GM21423 (cell line): ENCODE results near the gene NR3C1.

Source experiments
- ATAC-seq: cut with Tn5 transposase; IDR thresholded peaks from one replicate; pipeline ENCODE4 v1.9.1; 2021; ENCODE audit warnings: mild to moderate bottlenecking, moderate library complexity; ENCODE audit not compliant: unreplicated experiment

Gene NR3C1

GRCh38 chr5:143372187-143372829, 31.2 kb downstream of the NR3C1 start:
- no peak for ATAC-seq

DNA sequence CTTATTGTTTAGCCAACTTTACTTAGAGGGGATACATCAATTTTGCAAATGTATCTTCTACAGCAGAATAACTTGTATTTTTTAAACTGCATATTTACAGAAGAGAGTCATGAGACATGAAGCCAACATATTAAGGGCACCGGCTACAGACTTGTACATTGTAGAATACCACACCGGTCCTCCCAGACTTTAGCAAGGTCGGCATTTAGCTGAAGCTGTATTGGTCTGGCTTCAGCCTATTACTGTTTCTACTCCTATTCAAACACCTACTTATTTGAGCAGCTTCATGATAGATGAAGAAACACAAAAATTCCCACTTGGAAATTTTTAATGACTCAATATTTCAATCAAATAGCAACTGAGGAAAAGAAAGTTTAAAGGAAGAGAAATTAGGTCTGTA, 33.0 kb downstream of the NR3C1 start:
- ATAC-seq = no peak

DNA sequence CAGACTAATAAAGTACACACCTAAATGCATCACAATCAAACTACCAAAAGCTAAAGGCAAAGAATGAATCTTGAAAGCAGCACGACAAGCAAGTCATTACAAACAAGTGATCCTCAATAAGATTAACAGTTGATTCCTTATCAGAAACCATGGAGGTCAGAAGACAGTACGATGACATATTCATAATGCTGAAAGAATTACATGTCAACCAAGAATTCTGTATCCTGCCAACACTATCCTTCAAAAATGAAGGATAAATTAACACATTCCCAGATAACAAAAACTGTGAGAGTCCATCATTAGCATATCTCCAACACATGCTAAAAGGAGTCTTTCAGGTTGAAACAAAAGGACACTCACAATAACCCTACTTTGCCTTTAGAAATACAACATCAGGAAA, 39.4 kb downstream of the NR3C1 start:
- ATAC-seq = no peak

DNA sequence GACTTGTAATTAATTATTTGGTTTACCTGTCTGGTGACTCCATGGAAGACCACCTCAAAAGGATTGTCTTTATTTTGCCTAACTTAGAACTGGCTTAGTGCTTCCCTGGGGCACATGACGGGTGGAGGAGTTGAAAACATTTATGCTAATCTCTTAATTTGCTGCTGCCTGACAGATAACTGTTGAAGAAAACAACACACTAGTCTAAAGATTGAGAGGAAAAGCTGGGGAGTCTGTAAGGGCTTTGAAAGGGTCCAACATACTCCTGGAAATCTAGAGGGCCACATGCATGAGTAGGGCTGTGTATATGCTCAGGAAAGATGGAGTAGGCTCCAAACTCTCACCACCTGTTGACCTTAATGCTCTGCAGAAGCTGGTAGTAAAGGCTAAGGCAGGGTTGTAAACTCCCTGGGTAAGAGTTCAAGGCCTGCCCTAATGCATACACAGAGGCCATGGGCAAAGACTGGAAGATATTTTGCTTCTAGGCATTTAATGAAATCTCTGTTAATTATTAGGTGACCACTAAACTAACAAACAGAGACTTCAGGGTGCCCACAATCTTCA, 40.7 kb downstream of the NR3C1 start:
- ATAC-seq = no peak

- no peak for ATAC-seq
These were observed 42.0 kb downstream of the NR3C1 start for GRCh38 chr5:143361438-143361837.

DNA sequence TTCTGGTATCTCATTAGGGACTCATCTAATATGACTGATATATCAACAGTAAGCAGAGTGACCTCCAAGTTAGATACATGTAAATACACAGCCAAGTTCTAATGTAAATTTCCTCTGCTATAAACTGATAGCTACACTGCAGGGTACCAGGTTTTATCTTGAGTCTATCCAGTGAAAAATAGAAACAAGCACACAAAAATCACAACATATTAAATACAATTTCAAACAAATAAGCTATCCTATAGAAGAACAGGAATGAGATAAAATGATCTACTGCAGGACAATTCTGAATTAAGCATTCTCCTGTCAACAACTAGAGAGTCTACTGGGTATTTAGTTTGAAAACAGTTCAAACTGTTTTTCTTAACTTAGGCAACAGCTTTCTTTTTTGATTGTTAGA, 42.7 kb downstream of the NR3C1 start:
- no peak for ATAC-seq

- no peak for ATAC-seq
These were observed 43.6 kb downstream of the NR3C1 start for GRCh38 chr5:143359869-143360268.

- ATAC-seq = no peak
These were observed 46.5 kb downstream of the NR3C1 start for GRCh38 chr5:143356855-143357583.

DNA sequence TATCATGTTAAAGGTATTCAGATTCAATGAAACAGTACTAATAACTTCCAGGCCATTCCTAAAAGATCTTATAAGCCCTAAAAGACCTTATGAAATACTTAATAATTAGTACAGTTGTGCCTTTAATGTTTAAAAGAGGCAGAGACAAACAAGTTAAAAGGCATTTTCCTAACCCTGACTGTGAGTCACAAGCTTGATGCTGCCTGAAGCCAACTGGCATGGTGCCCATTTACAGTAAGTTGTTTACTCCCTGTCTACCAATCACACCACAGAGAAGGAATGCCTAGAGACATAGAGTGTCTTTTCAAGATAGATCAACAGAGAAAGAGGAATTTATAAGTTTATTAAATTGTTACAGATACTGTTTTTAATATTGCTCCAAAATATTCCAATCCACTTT, 47.8 kb downstream of the NR3C1 start:
- no peak for ATAC-seq

DNA sequence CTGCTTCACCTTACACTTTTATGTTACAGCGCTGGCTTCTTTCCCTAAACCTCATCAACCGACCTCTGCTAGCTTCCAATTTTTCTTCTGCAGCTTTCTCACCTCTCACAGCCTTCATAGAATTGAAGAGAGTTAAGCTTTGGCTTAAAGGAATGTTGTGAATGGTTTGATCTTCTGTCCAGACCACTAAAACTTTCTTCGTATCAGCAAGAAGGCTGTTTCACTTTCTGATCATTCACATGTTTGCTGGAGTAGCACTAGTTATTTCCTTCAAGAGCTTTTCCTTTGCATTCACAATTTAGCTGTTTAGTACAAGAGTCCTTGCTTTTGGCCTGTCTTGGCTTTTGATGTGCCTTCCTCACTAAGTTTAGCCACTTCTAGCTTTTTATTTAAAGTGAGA, 49.5 kb downstream of the NR3C1 start:
- peak; percentile 39 for ATAC-seq

GRCh38 chr5:143352691-143353090, 50.8 kb downstream of the NR3C1 start:
- no peak for ATAC-seq

GRCh38 chr5:143350751-143351602, 52.5 kb downstream of the NR3C1 start:
- ATAC-seq = peak; percentile 33

DNA sequence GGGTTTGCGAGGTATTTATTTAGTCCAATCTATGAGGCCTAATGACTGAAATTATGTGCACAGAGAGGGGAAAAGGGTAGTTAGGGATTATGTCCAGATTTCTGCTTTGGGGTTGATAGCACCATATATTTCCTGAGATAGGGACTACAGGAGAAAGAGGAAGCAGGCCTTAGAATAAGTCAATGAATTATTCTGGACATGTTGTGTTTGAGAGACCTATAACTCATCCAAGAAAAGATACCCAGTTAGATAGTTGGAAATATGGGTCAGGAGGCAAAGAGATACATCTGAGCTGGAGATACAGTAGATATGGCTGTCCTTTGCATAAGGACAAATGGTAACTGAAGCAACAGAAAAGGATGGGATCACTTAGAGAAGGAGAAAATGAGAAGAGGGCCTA, 53.1 kb downstream of the NR3C1 start:
- no peak for ATAC-seq

DNA sequence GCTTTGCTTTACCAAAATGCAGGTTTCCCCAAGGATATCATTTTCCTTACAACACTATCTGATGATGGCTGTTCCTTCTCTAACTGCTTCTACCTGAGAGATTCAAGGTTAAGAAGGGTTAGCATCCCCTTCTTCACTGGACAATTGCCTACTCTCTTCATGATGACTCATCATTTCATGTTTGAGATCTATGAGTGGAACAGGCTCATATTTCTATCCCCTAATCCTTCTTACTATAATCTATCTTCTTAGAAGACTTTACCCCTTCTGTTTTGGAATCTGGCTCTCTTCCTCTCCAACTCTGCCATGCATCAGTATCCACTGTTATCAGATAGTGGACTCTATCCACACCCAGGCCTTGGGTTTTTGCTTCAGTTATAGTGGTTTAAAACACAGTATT, 54.3 kb downstream of the NR3C1 start:
- no peak for ATAC-seq

GRCh38 chr5:143347698-143348344, 55.7 kb downstream of the NR3C1 start:
- ATAC-seq = no peak

DNA sequence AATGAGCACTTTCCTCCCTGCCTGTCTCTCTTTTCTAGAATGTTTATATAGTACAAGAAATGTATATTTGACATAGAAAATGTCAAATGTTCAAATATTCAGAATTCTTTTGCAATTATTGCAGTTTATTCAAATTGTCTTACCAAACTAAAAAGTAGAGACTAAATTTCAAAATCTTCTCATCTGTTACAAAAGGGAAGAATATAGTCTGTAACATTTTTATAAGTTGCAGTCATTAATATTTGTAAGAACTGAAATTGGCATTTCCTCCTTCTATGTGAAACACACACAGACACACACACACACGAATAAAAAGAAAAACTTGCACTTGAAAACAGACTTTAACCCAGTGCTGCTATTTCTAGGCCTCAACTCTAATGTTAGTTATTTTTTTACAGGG, 56.4 kb downstream of the NR3C1 start:
- no peak for ATAC-seq

GRCh38 chr5:143345671-143346440, 57.6 kb downstream of the NR3C1 start:
- ATAC-seq = no peak

GRCh38 chr5:143343042-143343441, 60.4 kb downstream of the NR3C1 start:
- ATAC-seq = no peak

DNA sequence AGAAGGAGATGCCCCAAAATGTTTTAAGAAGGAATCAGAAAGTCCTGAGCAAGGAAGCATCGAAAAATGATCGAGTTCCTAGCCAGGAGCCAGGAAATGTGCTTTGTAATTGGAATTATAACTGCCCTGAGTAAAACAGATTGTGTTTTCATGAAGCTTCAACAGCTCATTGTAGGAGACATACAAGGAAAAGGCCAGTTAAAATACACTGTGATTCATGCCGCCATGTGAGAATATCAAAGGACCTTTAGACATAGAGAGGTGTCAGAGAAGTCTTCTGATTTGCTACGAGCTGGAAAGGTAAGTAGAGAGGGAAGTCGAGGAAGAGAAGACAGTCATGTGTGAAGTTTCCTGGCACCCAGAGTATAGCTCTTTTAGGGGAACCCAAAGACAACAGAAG, 60.9 kb downstream of the NR3C1 start:
- ATAC-seq = no peak
